ENCODE results near the gene PLAGL1. TPM values are rescaled to one million over a fixed set of nuclear protein-coding genes. Genes with fewer than 3 reads are reported as not detected.

The PLAGL1 gene
- total RNA-seq, 1 donor from 2014 or later: 20.3 TPM

DNA sequence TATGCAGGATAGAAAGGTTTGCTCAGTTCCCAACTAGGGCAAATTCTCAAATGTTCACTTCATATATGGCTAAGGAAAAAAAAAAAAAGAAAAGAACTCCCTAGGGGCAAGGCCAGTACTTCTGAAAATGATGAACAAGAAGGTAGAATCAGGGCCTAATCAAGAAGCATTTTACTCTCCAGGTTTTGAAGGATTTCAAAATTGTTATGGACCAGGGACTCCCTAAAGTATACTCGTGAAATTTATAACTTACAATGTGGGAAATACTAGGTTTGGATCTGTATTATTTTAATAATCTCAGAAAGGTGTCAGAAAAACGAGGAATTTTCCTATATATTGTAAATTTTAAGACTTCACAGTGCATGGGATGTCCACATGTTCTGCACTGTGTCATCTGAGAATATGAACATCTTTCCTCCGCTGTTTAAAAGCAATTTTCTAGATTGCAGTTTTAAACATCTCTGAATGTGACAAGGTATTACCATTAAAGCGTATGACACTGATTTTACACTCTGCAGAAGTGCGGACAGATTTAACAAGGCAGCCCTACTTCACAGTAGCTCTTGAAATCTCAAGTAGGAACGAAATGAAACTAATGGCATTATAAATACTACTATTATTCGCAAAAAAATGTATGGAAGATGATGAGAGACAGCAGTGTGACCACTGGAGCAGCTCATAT lies 14.0 kb downstream of the PLAGL1 start:
- H3K36me3 Mint-ChIP-seq (ENCODE audit: low read depth, unreplicated experiment): no peaks in the 10 kb centered on the region
- Histone ChIP-seq H3K4me2 (ENCODE audit: low read length) (no peak overlapping the region), H3K79me2 (ENCODE audit: insufficient read depth, low read length) (peaks cover 16% of the 10 kb centered on the region), H3K9ac (ENCODE audit: low read length) (no peak overlapping the region), H3K27me3 (ENCODE audit: insufficient read depth, low read length) (no peaks in the 10 kb centered on the region), H3K9me3 (ENCODE audit: insufficient read depth, low read depth, low read length) (no peaks in the 10 kb centered on the region), H3K27ac (ENCODE audit: low read depth, low read length) (no peak overlapping the region), H2AFZ (ENCODE audit: low read depth, low read length) (no peak overlapping the region), H3K36me3 (ENCODE audit: insufficient read depth, low read length) (no peaks in the 10 kb centered on the region), H3K4me1 (ENCODE audit: insufficient read depth, low read length) (no peaks in the 10 kb centered on the region), H3K4me3 (ENCODE audit: insufficient read depth, low read depth, low read length) (no peak overlapping the region), H4K20me1 (ENCODE audit: insufficient read depth, low read length) (no peaks in the 10 kb centered on the region)
- H3K27me3 Mint-ChIP-seq (ENCODE audit: low read depth, unreplicated experiment): no peaks in the 10 kb centered on the region
- peaks cover 18% of the 10 kb centered on the region for H3K9me3 Mint-ChIP-seq (ENCODE audit: unreplicated experiment)
- no peak overlapping the region for H3K4me3 Mint-ChIP-seq (ENCODE audit: unreplicated experiment)
- DNase-seq (ENCODE audit: low read depth): no peak
- no peaks in the 10 kb centered on the region for H3K4me1 Mint-ChIP-seq (ENCODE audit: low read depth, unreplicated experiment)
- H3K27ac Mint-ChIP-seq (ENCODE audit: unreplicated experiment): no peak overlapping the region
- FAIRE-seq: no peak
- TF ChIP-seq, protein P1, sequence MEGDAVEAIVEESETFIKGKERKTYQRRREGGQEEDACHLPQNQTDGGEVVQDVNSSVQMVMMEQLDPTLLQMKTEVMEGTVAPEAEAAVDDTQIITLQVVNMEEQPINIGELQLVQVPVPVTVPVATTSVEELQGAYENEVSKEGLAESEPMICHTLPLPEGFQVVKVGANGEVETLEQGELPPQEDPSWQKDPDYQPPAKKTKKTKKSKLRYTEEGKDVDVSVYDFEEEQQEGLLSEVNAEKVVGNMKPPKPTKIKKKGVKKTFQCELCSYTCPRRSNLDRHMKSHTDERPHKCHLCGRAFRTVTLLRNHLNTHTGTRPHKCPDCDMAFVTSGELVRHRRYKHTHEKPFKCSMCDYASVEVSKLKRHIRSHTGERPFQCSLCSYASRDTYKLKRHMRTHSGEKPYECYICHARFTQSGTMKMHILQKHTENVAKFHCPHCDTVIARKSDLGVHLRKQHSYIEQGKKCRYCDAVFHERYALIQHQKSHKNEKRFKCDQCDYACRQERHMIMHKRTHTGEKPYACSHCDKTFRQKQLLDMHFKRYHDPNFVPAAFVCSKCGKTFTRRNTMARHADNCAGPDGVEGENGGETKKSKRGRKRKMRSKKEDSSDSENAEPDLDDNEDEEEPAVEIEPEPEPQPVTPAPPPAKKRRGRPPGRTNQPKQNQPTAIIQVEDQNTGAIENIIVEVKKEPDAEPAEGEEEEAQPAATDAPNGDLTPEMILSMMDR (IDR thresholded peaks at IDR 0.05; ENCODE audit: insufficient read depth, low read depth, low read length): no peak
- no peak for TF ChIP-seq EZH2 (IDR thresholded peaks at IDR 0.05; ENCODE audit: insufficient read depth, low read length)

DNA sequence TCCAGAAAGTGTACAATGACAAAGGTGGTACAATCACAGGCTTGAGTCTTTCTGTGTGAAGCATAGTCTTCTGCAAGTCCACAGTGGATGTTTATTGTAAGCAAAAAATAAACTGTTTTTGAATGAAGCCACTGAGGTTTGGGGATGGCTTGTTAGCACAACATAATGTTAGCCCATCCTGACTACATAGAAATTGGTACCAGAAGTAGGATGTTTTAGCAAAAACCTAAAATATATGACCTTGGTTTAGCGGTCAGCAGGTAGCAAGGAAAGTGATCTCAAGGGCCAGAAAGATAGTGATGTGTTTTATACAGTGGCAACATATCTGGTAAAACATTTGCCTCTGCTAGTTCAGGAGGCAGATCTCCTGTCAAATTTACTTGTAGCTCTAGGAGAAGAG lies 15.8 kb downstream of the PLAGL1 start:
- Mint-ChIP-seq H3K4me1 (ENCODE audit: low read depth, unreplicated experiment) (no peaks in the 10 kb centered on the region), H3K27ac (ENCODE audit: unreplicated experiment) (no peak overlapping the region), H3K36me3 (ENCODE audit: low read depth, unreplicated experiment) (no peaks in the 10 kb centered on the region), H3K9me3 (ENCODE audit: unreplicated experiment) (peaks cover 18% of the 10 kb centered on the region), H3K27me3 (ENCODE audit: low read depth, unreplicated experiment) (peaks cover 3% of the 10 kb centered on the region), H3K4me3 (ENCODE audit: unreplicated experiment) (no peak overlapping the region)
- Histone ChIP-seq H3K4me3 (ENCODE audit: insufficient read depth, low read depth, low read length) (no peak overlapping the region), H3K27me3 (ENCODE audit: insufficient read depth, low read length) (no peaks in the 10 kb centered on the region), H3K79me2 (ENCODE audit: insufficient read depth, low read length) (peaks cover 9% of the 10 kb centered on the region), H3K4me2 (ENCODE audit: low read length) (no peak overlapping the region), H3K36me3 (ENCODE audit: insufficient read depth, low read length) (no peaks in the 10 kb centered on the region), H4K20me1 (ENCODE audit: insufficient read depth, low read length) (no peaks in the 10 kb centered on the region), H3K4me1 (ENCODE audit: insufficient read depth, low read length) (no peaks in the 10 kb centered on the region), H3K9ac (ENCODE audit: low read length) (no peak overlapping the region), H3K9me3 (ENCODE audit: insufficient read depth, low read depth, low read length) (no peaks in the 10 kb centered on the region), H2AFZ (ENCODE audit: low read depth, low read length) (no peak overlapping the region), H3K27ac (ENCODE audit: low read depth, low read length) (no peak overlapping the region)
- FAIRE-seq (no peak), DNase-seq (ENCODE audit: low read depth) (no peak)
- TF ChIP-seq, protein P1 (IDR thresholded peaks at IDR 0.05; ENCODE audit: insufficient read depth, low read depth, low read length): no peak
- TF ChIP-seq EZH2 (IDR thresholded peaks at IDR 0.05; ENCODE audit: insufficient read depth, low read length): no peak

DNA sequence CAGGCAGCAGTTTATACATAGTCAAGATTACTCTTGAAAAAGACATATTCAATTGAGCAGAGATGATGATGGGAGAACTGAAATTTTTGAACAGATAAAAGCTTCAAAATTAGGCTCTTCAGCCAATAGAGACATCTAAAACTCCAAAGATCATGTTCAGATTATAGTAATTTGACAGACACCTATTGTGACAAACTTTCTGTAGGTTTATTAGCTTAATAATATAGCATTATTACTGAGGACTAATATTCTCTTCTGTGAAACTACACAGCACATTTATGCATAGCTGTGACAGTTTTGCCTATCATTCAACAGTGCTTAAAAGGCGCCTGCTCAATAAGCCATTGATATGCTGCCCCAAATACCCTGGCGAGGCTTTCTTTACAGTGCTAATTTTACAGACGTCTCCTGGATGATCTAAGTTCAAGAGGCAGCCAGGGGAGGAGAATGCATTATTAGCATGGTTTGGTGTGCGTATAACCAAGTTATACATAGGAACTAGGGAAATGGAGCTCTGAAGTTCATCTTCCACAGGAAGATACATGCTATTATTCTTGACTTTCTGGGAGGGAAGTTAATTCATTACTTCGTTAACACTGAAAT lies 21.5 kb downstream of the PLAGL1 start:
- Mint-ChIP-seq H3K4me1 (ENCODE audit: low read depth, unreplicated experiment) (no peaks in the 10 kb centered on the region), H3K27me3 (ENCODE audit: low read depth, unreplicated experiment) (peaks cover 3% of the 10 kb centered on the region), H3K27ac (ENCODE audit: unreplicated experiment) (no peak overlapping the region), H3K36me3 (ENCODE audit: low read depth, unreplicated experiment) (no peaks in the 10 kb centered on the region), H3K9me3 (ENCODE audit: unreplicated experiment) (peaks cover 7% of the 10 kb centered on the region), H3K4me3 (ENCODE audit: unreplicated experiment) (no peak overlapping the region)
- Histone ChIP-seq H3K4me3 (ENCODE audit: insufficient read depth, low read depth, low read length) (no peak overlapping the region), H3K4me1 (ENCODE audit: insufficient read depth, low read length) (no peaks in the 10 kb centered on the region), H3K79me2 (ENCODE audit: insufficient read depth, low read length) (no peaks in the 10 kb centered on the region), H3K27ac (ENCODE audit: low read depth, low read length) (no peak overlapping the region), H3K27me3 (ENCODE audit: insufficient read depth, low read length) (no peaks in the 10 kb centered on the region), H3K9me3 (ENCODE audit: insufficient read depth, low read depth, low read length) (no peaks in the 10 kb centered on the region), H3K9ac (ENCODE audit: low read length) (no peak overlapping the region), H3K4me2 (ENCODE audit: low read length) (no peak overlapping the region), H4K20me1 (ENCODE audit: insufficient read depth, low read length) (peaks cover 9% of the 10 kb centered on the region), H2AFZ (ENCODE audit: low read depth, low read length) (no peak overlapping the region), H3K36me3 (ENCODE audit: insufficient read depth, low read length) (no peaks in the 10 kb centered on the region)
- TF ChIP-seq EZH2 (IDR thresholded peaks at IDR 0.05; ENCODE audit: insufficient read depth, low read length): no peak
- TF ChIP-seq, protein P1 (IDR thresholded peaks at IDR 0.05; ENCODE audit: insufficient read depth, low read depth, low read length): no peak
- DNase-seq (ENCODE audit: low read depth) (no peak), FAIRE-seq (no peak)

Data from astrocyte (in vitro differentiated cells and primary cell).